ENCODE data around the gene BOK. TPM values are rescaled to one million over a fixed set of nuclear protein-coding genes. Genes with fewer than 3 reads are reported as not detected.

Gene BOK
- total RNA-seq, 1 donor from 2014 or later = 35.1 TPM

DNA sequence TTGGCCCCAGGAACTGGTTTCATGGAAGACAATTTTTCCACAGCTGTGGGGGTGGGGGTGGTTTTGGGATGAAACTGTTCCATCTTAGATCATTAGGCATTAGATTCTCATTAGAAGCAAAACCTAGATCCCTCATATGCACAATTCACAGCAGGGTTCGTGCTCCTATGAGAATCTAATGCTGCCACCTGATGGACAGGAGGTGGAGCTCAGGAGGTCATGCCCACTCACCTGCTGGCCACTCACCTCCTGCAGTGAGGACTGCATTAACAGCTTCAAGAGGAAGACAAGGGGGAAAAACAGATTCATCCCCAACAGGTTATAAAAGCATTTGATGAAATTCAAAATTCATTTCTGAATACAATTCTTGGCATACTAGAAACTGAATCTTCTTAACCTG lies 39.9 kb downstream of the BOK start:
- Histone ChIP-seq H3K4me3 (no peak overlapping the region), H3K27ac (no peak overlapping the region), H3K4me1 (no peaks in the 10 kb centered on the region), H3K27me3 (no peaks in the 10 kb centered on the region), H3K36me3 (peaks cover 0 to 56% of the 10 kb centered on the region in 2 donors), H3K9me3 (no peaks in the 10 kb centered on the region)
- no peak for DNase-seq (ENCODE audit: extremely low spot score in 2 of 2)
- intact Hi-C loops (cut with DNase I) = no loop called here
- TF ChIP-seq POLR2AphosphoS5 (IDR thresholded peaks at IDR 0.05; ENCODE audit: insufficient read depth in 1 of 2, low read depth in 1 of 2) = no peak
- TF ChIP-seq, protein P1, sequence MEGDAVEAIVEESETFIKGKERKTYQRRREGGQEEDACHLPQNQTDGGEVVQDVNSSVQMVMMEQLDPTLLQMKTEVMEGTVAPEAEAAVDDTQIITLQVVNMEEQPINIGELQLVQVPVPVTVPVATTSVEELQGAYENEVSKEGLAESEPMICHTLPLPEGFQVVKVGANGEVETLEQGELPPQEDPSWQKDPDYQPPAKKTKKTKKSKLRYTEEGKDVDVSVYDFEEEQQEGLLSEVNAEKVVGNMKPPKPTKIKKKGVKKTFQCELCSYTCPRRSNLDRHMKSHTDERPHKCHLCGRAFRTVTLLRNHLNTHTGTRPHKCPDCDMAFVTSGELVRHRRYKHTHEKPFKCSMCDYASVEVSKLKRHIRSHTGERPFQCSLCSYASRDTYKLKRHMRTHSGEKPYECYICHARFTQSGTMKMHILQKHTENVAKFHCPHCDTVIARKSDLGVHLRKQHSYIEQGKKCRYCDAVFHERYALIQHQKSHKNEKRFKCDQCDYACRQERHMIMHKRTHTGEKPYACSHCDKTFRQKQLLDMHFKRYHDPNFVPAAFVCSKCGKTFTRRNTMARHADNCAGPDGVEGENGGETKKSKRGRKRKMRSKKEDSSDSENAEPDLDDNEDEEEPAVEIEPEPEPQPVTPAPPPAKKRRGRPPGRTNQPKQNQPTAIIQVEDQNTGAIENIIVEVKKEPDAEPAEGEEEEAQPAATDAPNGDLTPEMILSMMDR (IDR thresholded peaks at IDR 0.05) = peak in 1 of 3 experiments; percentile 6
- TF ChIP-seq POLR2A (IDR thresholded peaks at IDR 0.05) = no peak

DNA sequence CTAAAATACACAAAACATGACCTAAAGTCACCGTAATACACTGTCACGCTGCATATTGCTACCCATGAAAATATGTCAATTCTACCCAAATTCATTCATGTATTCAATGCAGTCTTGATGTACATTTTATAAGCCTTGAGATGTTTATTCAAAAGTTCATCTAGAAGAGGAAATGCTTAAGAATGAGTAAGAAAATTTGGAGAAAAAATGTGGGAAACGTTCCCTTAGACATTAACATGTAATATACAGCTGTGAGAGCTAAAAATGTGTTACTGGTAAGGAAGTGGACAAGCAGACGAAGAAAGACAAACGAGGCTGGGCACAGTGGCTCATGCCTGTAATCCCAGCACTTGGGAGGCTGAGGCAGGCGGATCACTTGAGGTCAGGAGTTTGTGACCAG lies 41.1 kb downstream of the BOK start:
- Histone ChIP-seq H3K36me3 (peaks cover 0 to 49% of the 10 kb centered on the region in 2 donors), H3K4me3 (no peak overlapping the region), H3K4me1 (no peaks in the 10 kb centered on the region), H3K27me3 (no peaks in the 10 kb centered on the region), H3K27ac (no peak overlapping the region), H3K9me3 (no peaks in the 10 kb centered on the region)
- TF ChIP-seq, protein P1 (IDR thresholded peaks at IDR 0.05) = no peak
- TF ChIP-seq POLR2AphosphoS5 (IDR thresholded peaks at IDR 0.05; ENCODE audit: insufficient read depth in 1 of 2, low read depth in 1 of 2) = no peak
- TF ChIP-seq POLR2A (IDR thresholded peaks at IDR 0.05) = no peak
- intact Hi-C loops (cut with DNase I) = no loop called here
- no peak for DNase-seq (ENCODE audit: extremely low spot score in 2 of 2)

DNA sequence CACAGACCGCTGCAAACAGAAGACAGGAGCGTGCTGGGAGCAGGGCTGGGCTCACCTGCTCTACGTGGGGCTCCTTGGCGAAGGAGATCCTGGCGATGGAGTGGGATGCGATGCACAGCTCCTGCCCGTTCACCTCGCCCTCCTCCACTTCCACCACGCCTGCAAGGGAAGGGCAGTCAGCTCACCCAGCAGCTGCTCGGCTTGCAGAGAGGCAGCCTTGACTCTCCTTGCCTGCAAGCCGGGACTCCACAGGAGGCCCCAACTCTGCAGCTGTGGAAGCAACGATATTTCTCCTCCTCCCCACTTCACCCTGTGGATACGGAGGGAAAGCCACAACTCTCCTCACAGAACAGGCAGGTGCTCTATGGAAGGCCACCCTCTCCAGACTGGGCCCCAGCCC lies 43.3 kb downstream of the BOK start:
- Histone ChIP-seq H3K27ac (no peak overlapping the region), H3K27me3 (no peaks in the 10 kb centered on the region), H3K36me3 (peaks cover 0 to 56% of the 10 kb centered on the region in 2 donors), H3K9me3 (no peaks in the 10 kb centered on the region), H3K4me1 (no peaks in the 10 kb centered on the region), H3K4me3 (no peak overlapping the region)
- no peak for DNase-seq (ENCODE audit: extremely low spot score in 2 of 2)
- no peak for TF ChIP-seq POLR2A (IDR thresholded peaks at IDR 0.05)
- TF ChIP-seq, protein P1 (IDR thresholded peaks at IDR 0.05) = no peak
- TF ChIP-seq POLR2AphosphoS5 (IDR thresholded peaks at IDR 0.05; ENCODE audit: insufficient read depth in 1 of 2, low read depth in 1 of 2) = no peak
- intact Hi-C loops (cut with DNase I) = no loop called here

DNA sequence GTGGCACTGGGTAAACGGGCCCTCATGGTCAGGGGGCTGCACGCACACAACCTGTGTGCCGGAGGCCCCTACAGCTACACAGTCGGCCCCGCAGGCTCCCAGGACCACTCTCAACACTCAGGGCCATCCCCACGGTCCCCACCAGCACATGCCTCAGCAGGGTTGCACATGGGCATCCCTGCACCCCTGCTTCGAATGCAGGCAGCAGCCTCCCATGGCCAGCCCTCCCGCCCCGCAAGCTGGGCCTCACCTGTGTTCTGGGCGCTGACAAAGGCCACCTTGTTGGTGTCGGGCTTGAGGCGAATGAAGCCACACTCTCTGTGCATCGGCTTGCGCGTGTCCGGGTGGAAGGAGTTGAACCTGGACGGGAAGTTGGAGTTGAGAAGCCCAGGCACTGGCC lies 44.2 kb downstream of the BOK start:
- TF ChIP-seq, protein P1 (IDR thresholded peaks at IDR 0.05) = no peak
- no peak for TF ChIP-seq POLR2AphosphoS5 (IDR thresholded peaks at IDR 0.05; ENCODE audit: insufficient read depth in 1 of 2, low read depth in 1 of 2)
- TF ChIP-seq POLR2A (IDR thresholded peaks at IDR 0.05) = no peak

DNA sequence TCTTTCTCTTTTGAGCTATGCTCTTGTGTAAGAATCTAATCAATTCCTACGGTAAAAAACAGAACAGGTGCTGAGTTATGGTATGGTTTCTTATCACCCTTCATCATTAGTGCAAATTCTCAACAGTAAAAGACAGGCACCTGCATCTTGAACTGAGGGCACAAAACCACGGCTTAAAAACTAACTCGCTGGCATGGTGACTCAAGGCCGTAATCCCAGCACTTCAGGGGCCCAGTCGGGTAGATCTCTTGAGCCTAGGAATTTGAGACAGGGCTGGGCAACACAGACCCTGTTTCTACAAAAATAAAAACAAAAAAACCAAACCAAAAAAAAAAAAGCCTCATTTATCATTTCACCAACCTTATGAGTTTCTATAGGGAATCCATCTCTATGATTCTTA lies 45.1 kb downstream of the BOK start:
- Histone ChIP-seq H3K27ac (no peak overlapping the region), H3K4me1 (no peaks in the 10 kb centered on the region), H3K36me3 (peaks cover 0 to 52% of the 10 kb centered on the region in 2 donors), H3K9me3 (no peaks in the 10 kb centered on the region), H3K4me3 (no peak overlapping the region), H3K27me3 (no peaks in the 10 kb centered on the region)
- no peak for DNase-seq (ENCODE audit: extremely low spot score in 2 of 2)
- TF ChIP-seq POLR2AphosphoS5 (IDR thresholded peaks at IDR 0.05; ENCODE audit: insufficient read depth in 1 of 2, low read depth in 1 of 2) (no peak), POLR2A (IDR thresholded peaks at IDR 0.05) (no peak)
- TF ChIP-seq, protein P1 (IDR thresholded peaks at IDR 0.05) = no peak
- intact Hi-C loops (cut with DNase I) = no loop called here

More for the DNA sequence above, 44.2 kb downstream of the BOK start:
- no peaks in the 10 kb centered on the region for H3K9me3 ChIP-seq
- no peak overlapping the region for H3K27ac ChIP-seq
- no peak for DNase-seq (ENCODE audit: extremely low spot score in 2 of 2)
- intact Hi-C loops (cut with DNase I) = no loop called here
- peaks cover 0 to 56% of the 10 kb centered on the region in 2 donors for H3K36me3 ChIP-seq
- no peaks in the 10 kb centered on the region for H3K27me3 ChIP-seq
- no peaks in the 10 kb centered on the region for H3K4me1 ChIP-seq
- no peak overlapping the region for H3K4me3 ChIP-seq

All from vagina (tissue), 2 donors.